GM19395 (cell line): ENCODE results near the gene KRT76.

Experiments
- ATAC-seq: cut with Tn5 transposase; IDR thresholded peaks from one replicate; pipeline ENCODE4 v1.9.1; 2021; ENCODE audit warnings: mild to moderate bottlenecking, moderate library complexity; ENCODE audit not compliant: unreplicated experiment

KRT76 gene

GRCh38 chr12:52742196-52742580 is 35.0 kb downstream of the KRT76 start:
- no peak for ATAC-seq

- no peak for ATAC-seq
Observed at GRCh38 chr12:52741375-52742195, 35.6 kb downstream of the KRT76 start.

GRCh38 chr12:52740584-52740983 is 36.6 kb downstream of the KRT76 start:
- ATAC-seq: no peak

- no peak for ATAC-seq
Observed at GRCh38 chr12:52739963-52740362, 37.2 kb downstream of the KRT76 start.

GRCh38 chr12:52735816-52736632 is 41.1 kb downstream of the KRT76 start:
- ATAC-seq: no peak

GRCh38 chr12:52735106-52735505 is 42.0 kb downstream of the KRT76 start:
- ATAC-seq: no peak

- no peak for ATAC-seq
Observed at GRCh38 chr12:52730793-52731192, 46.4 kb downstream of the KRT76 start.

GRCh38 chr12:52730383-52730782 is 46.8 kb downstream of the KRT76 start:
- ATAC-seq: no peak

- ATAC-seq: no peak
Observed at GRCh38 chr12:52729147-52729546, 48.0 kb downstream of the KRT76 start.

- no peak for ATAC-seq
Observed at GRCh38 chr12:52728374-52728773, 48.8 kb downstream of the KRT76 start.

- no peak for ATAC-seq
Observed at GRCh38 chr12:52727037-52727436, 50.1 kb downstream of the KRT76 start.

GRCh38 chr12:52726451-52726850 is 50.7 kb downstream of the KRT76 start:
- no peak for ATAC-seq

- ATAC-seq: no peak
Observed at GRCh38 chr12:52724384-52724783, 52.8 kb downstream of the KRT76 start.

GRCh38 chr12:52722680-52723079 is 54.5 kb downstream of the KRT76 start:
- ATAC-seq: no peak

- no peak for ATAC-seq
Observed at GRCh38 chr12:52721838-52722470, 55.2 kb downstream of the KRT76 start.

GRCh38 chr12:52720365-52720886 is 56.7 kb downstream of the KRT76 start:
- no peak for ATAC-seq
